HEK293 (cell line): ENCODE data around the gene NRGN.

ENCODE experiments used
- CTCF ChIA-PET: fragments of 350-600 bp; formaldehyde crosslinking; extraction: SDS; loops from one replicate; lab custom pipeline; 2021; ENCODE audit warnings: antibody characterized with exemption; lab: Yijun Ruan, JAX
- POLR2A ChIA-PET: fragments of 300-600 bp; formaldehyde crosslinking; extraction: SDS; loops from one replicate; lab custom pipeline; 2020; ENCODE audit warnings: antibody characterized with exemption, inconsistent platforms; lab: Yijun Ruan, JAX
- H3K27ac ChIP-seq: fragments of 200-500 bp; sonication (Bioruptor generic); 2 replicates; pipeline ENCODE4 v1.5.1; 2014; ENCODE audit warnings: low read depth, low read length, control low read depth, inconsistent platforms; ENCODE audit errors: extremely low read depth
- H3K36me3 ChIP-seq, 2 experiments: fragments of 200-500 bp in 1 of 2; sonication (Bioruptor generic) in 1 of 2; 1 replicate in 1 of 2; 2 replicates in 1 of 2; pipeline ENCODE4 v1.5.1; 2014 to 2017; ENCODE audit warnings: inconsistent platforms in 2 of 2, low read length in 2 of 2; ENCODE audit not compliant: control insufficient read depth in 2 of 2, insufficient read depth in 1 of 2
- H3K4me1 ChIP-seq: fragments of 200-500 bp; sonication (Bioruptor generic); 2 replicates; pipeline ENCODE4 v1.5.1; 2014; ENCODE audit warnings: mild to moderate bottlenecking, low read length, inconsistent platforms; ENCODE audit not compliant: control insufficient read depth, insufficient read depth
- H3K4me3 ChIP-seq: 2 replicates; pipeline ENCODE4 v1.5.1; 2011; ENCODE audit warnings: low read depth, mild to moderate bottlenecking, control low read depth, low read length, moderate library complexity
- H3K9me3 ChIP-seq: fragments of 200-500 bp; sonication (Bioruptor generic); 2 replicates; pipeline ENCODE4 v1.5.1; 2014; ENCODE audit warnings: low read depth, low read length, inconsistent platforms; ENCODE audit not compliant: control insufficient read depth, insufficient read depth
- AEBP2 ChIP-seq: fragments of 450-650 bp; formaldehyde crosslinking; IDR thresholded peaks from 2 replicates; pipeline ENCODE4 v1.5.1; 2016; ENCODE audit warnings: missing biosample characterization, missing genetic modification characterization, borderline replicate concordance
- HOXA7 ChIP-seq: sonication (generic); formaldehyde crosslinking; IDR thresholded peaks from 2 replicates; pipeline ENCODE4 v1.8.1; 2022; ENCODE audit warnings: missing genetic modification reagents, borderline replicate concordance
- OVOL3 ChIP-seq: fragments of 450-650 bp; formaldehyde crosslinking; IDR thresholded peaks from 2 replicates; pipeline ENCODE4 v1.5.1; 2016; ENCODE audit warnings: missing biosample characterization, missing genetic modification characterization
- PRDM6 ChIP-seq: fragments of 450-650 bp; formaldehyde crosslinking; IDR thresholded peaks from 2 replicates; pipeline ENCODE4 v1.5.1; 2017; ENCODE audit warnings: missing biosample characterization, missing genetic modification characterization
- TSHZ1 ChIP-seq: fragments of 450-650 bp; formaldehyde crosslinking; IDR thresholded peaks from 2 replicates; pipeline ENCODE4 v1.5.1; 2016; ENCODE audit warnings: missing biosample characterization, missing genetic modification characterization, borderline replicate concordance
- ZBTB11 ChIP-seq: fragments of 450-650 bp; formaldehyde crosslinking; conservative IDR thresholded peaks from 2 replicates; pipeline ENCODE4 v1.5.1; 2016; ENCODE audit warnings: low read depth, missing biosample characterization, missing genetic modification characterization
- ZFHX2 ChIP-seq: fragments of 450-650 bp; formaldehyde crosslinking; conservative IDR thresholded peaks from 2 replicates; pipeline ENCODE4 v1.5.1; 2016; ENCODE audit warnings: missing biosample characterization, missing genetic modification characterization
- ZNF174 ChIP-seq: fragments of 450-650 bp; formaldehyde crosslinking; IDR thresholded peaks from 2 replicates; pipeline ENCODE4 v1.5.0; 2017; ENCODE audit warnings: missing biosample characterization, mild to moderate bottlenecking, missing genetic modification characterization
- ZNF214 ChIP-seq: fragments of 450-650 bp; formaldehyde crosslinking; IDR thresholded peaks from 2 replicates; pipeline ENCODE4 v1.5.1; 2017; ENCODE audit warnings: missing biosample characterization, mild to moderate bottlenecking, missing genetic modification characterization, borderline replicate concordance
- ZNF37A ChIP-seq: fragments of 450-650 bp; IDR thresholded peaks from 2 replicates; pipeline ENCODE4 v1.5.1; 2018; ENCODE audit warnings: missing biosample characterization, missing genetic modification characterization
- ZNF561 ChIP-seq: fragments of 450-650 bp; IDR thresholded peaks from 2 replicates; pipeline ENCODE4 v1.5.1; 2018; ENCODE audit warnings: missing biosample characterization, missing genetic modification characterization, borderline replicate concordance
- ZNF571 ChIP-seq: fragments of 450-650 bp; formaldehyde crosslinking; IDR thresholded peaks from 2 replicates; pipeline ENCODE4 v1.5.0; 2017; ENCODE audit warnings: missing biosample characterization, missing genetic modification characterization
- ZNF677 ChIP-seq: fragments of 450-650 bp; IDR thresholded peaks from 2 replicates; pipeline ENCODE4 v1.5.0; 2018; ENCODE audit warnings: missing biosample characterization, mild to moderate bottlenecking, missing genetic modification characterization, moderate library complexity
- ZNF830 ChIP-seq: fragments of 450-650 bp; IDR thresholded peaks from 2 replicates; pipeline ENCODE4 v1.5.0; 2018; ENCODE audit warnings: missing biosample characterization, missing genetic modification characterization, low read depth, mild to moderate bottlenecking, moderate library complexity

Gene NRGN

DNA sequence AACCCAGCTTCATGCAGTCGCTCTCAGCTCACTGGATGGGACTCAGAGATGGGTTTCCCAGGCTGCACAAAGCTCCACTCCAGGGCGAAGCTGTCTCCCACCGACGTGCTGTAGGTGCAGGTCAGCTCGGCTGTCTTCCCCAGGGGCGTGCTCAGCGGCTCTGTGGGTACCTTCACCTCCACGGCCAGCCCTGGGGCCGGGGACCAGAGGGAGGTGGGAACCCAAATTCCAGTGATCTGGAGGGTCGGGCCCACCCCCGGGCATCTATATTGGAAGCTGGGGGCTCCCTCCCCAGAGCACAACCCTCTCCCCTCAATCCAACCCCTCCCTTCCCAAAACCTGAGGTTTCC lies 11.6 kb downstream of the NRGN start:
- no peaks in the 10 kb centered on the region for H3K4me1 ChIP-seq
- H3K27ac ChIP-seq = no peak overlapping the region
- no peaks in the 10 kb centered on the region for H3K9me3 ChIP-seq
- no peaks in the 10 kb centered on the region for H3K36me3 ChIP-seq
- TF ChIP-seq ZNF37A (tag by site-specific recombination) (no peak), PRDM6 (tag by site-specific recombination) (no peak), ZNF214 (tag by site-specific recombination) (no peak), ZFHX2 (tag by site-specific recombination) (no peak), ZNF571 (tag by site-specific recombination) (no peak), ZNF830 (tag by site-specific recombination) (no peak), ZNF677 (no peak), HOXA7 (CRISPR knock-in tag) (no peak), AEBP2 (tag by site-specific recombination) (no peak), ZNF561 (tag by site-specific recombination) (no peak), ZBTB11 (no peak)
- POLR2A ChIA-PET = no interaction called here
- no peak overlapping the region for H3K4me3 ChIP-seq
- CTCF ChIA-PET = interaction anchor here (1.2 kb wide), 1 partner anchor 27 kb away, joined by 3 read pairs; no protein-coding TSS in a partner anchor

DNA sequence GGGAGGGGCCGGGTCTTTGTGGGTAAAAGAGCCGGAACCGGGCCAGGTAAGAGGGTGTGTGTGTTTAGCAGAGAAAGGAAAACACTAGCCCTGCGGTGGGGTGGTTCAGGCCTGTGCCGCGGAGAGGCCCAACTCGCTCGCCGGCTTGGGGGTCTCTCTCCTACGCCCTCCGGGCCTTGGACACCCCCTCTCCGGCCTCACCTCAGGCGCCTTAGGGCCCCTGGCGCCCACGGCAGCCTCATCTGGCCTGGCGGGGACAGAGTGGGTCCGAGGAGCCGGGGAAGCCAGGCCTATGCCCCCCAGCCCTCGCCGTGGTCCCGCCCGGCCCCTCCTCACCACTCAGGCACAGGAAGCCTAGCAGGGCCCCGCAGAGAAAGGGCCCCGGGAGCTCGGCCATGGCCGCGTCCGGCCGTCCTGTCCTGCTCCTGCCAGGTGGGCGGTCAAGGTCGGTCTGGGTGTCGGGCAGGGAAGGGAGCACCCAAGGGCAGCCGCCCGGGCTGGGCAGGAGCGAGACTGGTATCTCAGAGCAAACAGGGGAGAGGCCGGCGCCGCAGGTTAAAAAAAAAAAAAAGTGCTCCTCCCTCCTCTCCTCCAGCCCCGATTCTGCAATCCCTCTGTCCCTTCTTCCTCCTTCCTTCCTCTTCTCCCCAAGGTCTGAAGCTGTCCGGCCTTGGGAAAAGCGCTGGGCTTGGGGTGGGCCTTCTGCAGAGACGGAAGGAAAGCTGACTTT lies 12.2 kb downstream of the NRGN start, which contains the start of gene VSIG2:
Gene VSIG2, minus strand, starts transcription at position 515 of the 730 bp plus-strand sequence. Its CDS starts 118 bp downstream, at position 397.
- TF ChIP-seq OVOL3 (tag by site-specific recombination) = no peak
- no peak for TF ChIP-seq ZNF174 (tag by site-specific recombination)
- no peak for TF ChIP-seq TSHZ1 (tag by site-specific recombination)
- H3K27ac ChIP-seq = no peak within 1 kb of the TSS
- H3K4me3 ChIP-seq = no peak within 1 kb of the TSS
- no peaks in the 10 kb centered on the region for H3K9me3 ChIP-seq
- POLR2A ChIA-PET = interaction anchor here (1.1 to 2.0 kb wide), 3 partner anchors 8 to 78 kb away, joined by 4 to 9 read pairs (median 4); partner anchors contain the start of genes NRGN, SIAE and SPA17
- CTCF ChIA-PET = interaction anchor here (1.2 to 2.1 kb wide), 3 partner anchors 26 to 85 kb away, joined by 3 to 9 read pairs (median 7); no protein-coding TSS in a partner anchor
- no peaks in the 10 kb centered on the region for H3K36me3 ChIP-seq
- no peaks in the 10 kb centered on the region for H3K4me1 ChIP-seq
